Activated CD4-positive, alpha-beta memory T cell treated with anti-CD3 and anti-CD28 coated beads for 36 hours (primary cell): ENCODE measurements around the gene TNS2. TPM values are rescaled to one million over a fixed set of nuclear protein-coding genes. Genes with fewer than 3 reads are reported as not detected.

ENCODE experiments used
- CTCF ChIA-PET: fragments of 350-600 bp; sonication (Branson Sonifier 250); formaldehyde crosslinking; loops from one replicate; lab custom pipeline; 2021; ENCODE audit warnings: antibody characterized with exemption, inconsistent platforms; lab: Charles Lee
- POLR2A ChIA-PET: fragments of 350-600 bp; sonication (Branson Sonifier 250); formaldehyde crosslinking; loops from one replicate; lab custom pipeline; 2021; ENCODE audit warnings: antibody characterized with exemption; lab: Charles Lee
- DNase-seq: peaks from one replicate; pipeline ENCODE4 v3.0.0-alpha.2; 2020
- H3K27ac Mint-ChIP-seq: one replicate; pipeline ENCODE4 v1.8.0; 2021; ENCODE audit warnings: mixed read lengths
- H3K27me3 Mint-ChIP-seq: one replicate; pipeline ENCODE4 v1.8.0; 2021; ENCODE audit warnings: mixed read lengths
- H3K36me3 Mint-ChIP-seq: one replicate; pipeline ENCODE4 v1.8.0; 2021; ENCODE audit warnings: mixed read lengths
- H3K4me1 Mint-ChIP-seq: one replicate; pipeline ENCODE4 v1.8.0; 2021; ENCODE audit warnings: low read depth, mixed read lengths
- H3K4me3 Mint-ChIP-seq: one replicate; pipeline ENCODE4 v1.8.0; 2021; ENCODE audit warnings: mild to moderate bottlenecking, mixed read lengths
- H3K9me3 Mint-ChIP-seq: one replicate; pipeline ENCODE4 v1.8.0; 2021; ENCODE audit warnings: mixed read lengths
- intact Hi-C: fragments of 100-400 bp; cut with micrococcal nuclease; formaldehyde crosslinking; loops from one replicate; pipeline ENCODE4 v1.15.1; 2023
- total RNA-seq, 2 experiments: library from RNA; stranded (reverse); gene quantifications; one replicate each; pipeline ENCODE4 v1.2.3, GENCODE V29; 2021

TNS2 gene
- total RNA-seq, 2 experiments from 2014 or later: 1.8 to 2.4 TPM

GRCh38 chr12:53052419-53053217 lies 2.8 kb downstream of the TNS2 start:
- H3K36me3 Mint-ChIP-seq: no peaks in the 10 kb centered on the region
- no peak for DNase-seq
- intact Hi-C loops: no loop called here
- ChIA-PET CTCF (interaction anchor here (0.7 to 4.3 kb wide), 5 partner anchors 10 to 168 kb away, joined by 3 to 39 read pairs (median 9); no protein-coding TSS in a partner anchor), POLR2A (interaction anchor here (0.9 to 2.0 kb wide), 3 partner anchors 8 to 26 kb away, joined by 3 to 5 read pairs (median 5); partner anchors contain the start of gene SPRYD3)
- H3K27me3 Mint-ChIP-seq: no peaks in the 10 kb centered on the region
- H3K4me1 Mint-ChIP-seq: peaks cover 22% of the 10 kb centered on the region
- no peak overlapping the region for H3K27ac Mint-ChIP-seq
- no peak overlapping the region for H3K4me3 Mint-ChIP-seq
- no peaks in the 10 kb centered on the region for H3K9me3 Mint-ChIP-seq

- no peaks in the 10 kb centered on the region for H3K9me3 Mint-ChIP-seq
- DNase-seq: peak; percentile 68
- peak overlapping the region; percentile 85 for H3K27ac Mint-ChIP-seq
- POLR2A ChIA-PET: interaction anchor here (1.3 to 2.0 kb wide), 4 partner anchors 10 to 50 kb away, joined by 4 to 5 read pairs (median 4); partner anchors contain the start of genes SOAT2 and SPRYD3
- intact Hi-C loops: no loop called here
- peak overlapping the region; percentile 95 for H3K4me3 Mint-ChIP-seq
- no peaks in the 10 kb centered on the region for H3K36me3 Mint-ChIP-seq
- CTCF ChIA-PET: interaction anchor here (0.5 to 4.3 kb wide), 20 partner anchors 9 to 292 kb away, joined by 3 to 39 read pairs (median 4); partner anchors contain the start of genes SOAT2 and SPRYD3
- H3K4me1 Mint-ChIP-seq: peaks cover 16% of the 10 kb centered on the region
- no peaks in the 10 kb centered on the region for H3K27me3 Mint-ChIP-seq
These were observed 3.6 kb downstream of the TNS2 start for GRCh38 chr12:53053218-53054111.

- H3K36me3 Mint-ChIP-seq: no peaks in the 10 kb centered on the region
- DNase-seq: peak; percentile 95
- ChIA-PET POLR2A (interaction anchor here (1.3 to 2.0 kb wide), 5 partner anchors 9 to 49 kb away, joined by 3 to 5 read pairs (median 4); partner anchors contain the start of genes SOAT2 and SPRYD3), CTCF (interaction anchor here (0.5 to 4.3 kb wide), 21 partner anchors 7 to 470 kb away, joined by 3 to 39 read pairs (median 4); partner anchors contain the start of genes SOAT2 and SPRYD3)
- H3K27ac Mint-ChIP-seq: peak overlapping the region; percentile 85
- H3K9me3 Mint-ChIP-seq: no peaks in the 10 kb centered on the region
- intact Hi-C loops: no loop called here
- H3K27me3 Mint-ChIP-seq: no peaks in the 10 kb centered on the region
- H3K4me1 Mint-ChIP-seq: peaks cover 8% of the 10 kb centered on the region
- H3K4me3 Mint-ChIP-seq: peak overlapping the region; percentile 95
These were observed 4.4 kb downstream of the TNS2 start for GRCh38 chr12:53054112-53054878.

GRCh38 chr12:53055471-53056266 lies 5.8 kb downstream of the TNS2 start:
- DNase-seq: no peak
- ChIA-PET CTCF (interaction anchor here (1.3 to 4.3 kb wide), 4 partner anchors 9 to 44 kb away, joined by 3 to 39 read pairs (median 16); no protein-coding TSS in a partner anchor), POLR2A (interaction anchor here (1.5 kb wide), 1 partner anchor 8 kb away, joined by 3 read pairs; no protein-coding TSS in a partner anchor)
- H3K9me3 Mint-ChIP-seq: no peaks in the 10 kb centered on the region
- intact Hi-C loops: no loop called here
- no peak overlapping the region for H3K4me3 Mint-ChIP-seq
- no peak overlapping the region for H3K27ac Mint-ChIP-seq
- H3K36me3 Mint-ChIP-seq: no peaks in the 10 kb centered on the region
- H3K27me3 Mint-ChIP-seq: no peaks in the 10 kb centered on the region
- peaks cover 5% of the 10 kb centered on the region for H3K4me1 Mint-ChIP-seq

- Mint-ChIP-seq H3K27me3 (no peaks in the 10 kb centered on the region), H3K9me3 (no peaks in the 10 kb centered on the region), H3K36me3 (no peaks in the 10 kb centered on the region), H3K4me3 (no peak overlapping the region), H3K27ac (no peak overlapping the region), H3K4me1 (peaks cover 5% of the 10 kb centered on the region)
- no peak for DNase-seq
- intact Hi-C loops: no loop called here
- ChIA-PET POLR2A (no interaction called here), CTCF (interaction anchor here (1.3 to 4.3 kb wide), 3 partner anchors 9 to 18 kb away, joined by 3 to 39 read pairs (median 9); no protein-coding TSS in a partner anchor)
These were observed 6.4 kb downstream of the TNS2 start for GRCh38 chr12:53056296-53056695.

GRCh38 chr12:53056901-53057300 lies 7.0 kb downstream of the TNS2 start:
- Mint-ChIP-seq H3K9me3 (no peaks in the 10 kb centered on the region), H3K36me3 (no peaks in the 10 kb centered on the region), H3K27ac (no peak overlapping the region), H3K4me1 (peaks cover 5% of the 10 kb centered on the region), H3K4me3 (no peak overlapping the region), H3K27me3 (no peaks in the 10 kb centered on the region)
- intact Hi-C loops: no loop called here
- no peak for DNase-seq
- POLR2A ChIA-PET: interaction anchor here (1.2 kb wide), 1 partner anchor 46 kb away, joined by 3 read pairs; the partner anchor contains the start of gene SOAT2
- CTCF ChIA-PET: interaction anchor here (1.7 to 2.2 kb wide), 2 partner anchors 9 to 10 kb away, joined by 9 to 13 read pairs; no protein-coding TSS in a partner anchor

- Mint-ChIP-seq H3K4me3 (no peak overlapping the region), H3K27ac (no peak overlapping the region), H3K36me3 (no peaks in the 10 kb centered on the region), H3K4me1 (peaks cover 5% of the 10 kb centered on the region), H3K9me3 (no peaks in the 10 kb centered on the region), H3K27me3 (no peaks in the 10 kb centered on the region)
- POLR2A ChIA-PET: interaction anchor here (1.2 kb wide), 1 partner anchor 45 kb away, joined by 3 read pairs; the partner anchor contains the start of gene SOAT2
- CTCF ChIA-PET: interaction anchor here (0.8 to 1.7 kb wide), 4 partner anchors 8 to 41 kb away, joined by 3 to 13 read pairs (median 5); partner anchors contain the start of gene IGFBP6
- intact Hi-C loops: no loop called here
- DNase-seq: no peak
These were observed 8.1 kb downstream of the TNS2 start for GRCh38 chr12:53057816-53058500.

GRCh38 chr12:53058674-53059433 lies 9.0 kb downstream of the TNS2 start:
- POLR2A ChIA-PET: no interaction called here
- no peak overlapping the region for H3K27ac Mint-ChIP-seq
- no peaks in the 10 kb centered on the region for H3K27me3 Mint-ChIP-seq
- H3K9me3 Mint-ChIP-seq: no peaks in the 10 kb centered on the region
- no peak for DNase-seq
- CTCF ChIA-PET: interaction anchor here (1.1 to 1.6 kb wide), 2 partner anchors 12 to 18 kb away, joined by 3 to 7 read pairs; no protein-coding TSS in a partner anchor
- H3K4me3 Mint-ChIP-seq: no peak overlapping the region
- no peaks in the 10 kb centered on the region for H3K4me1 Mint-ChIP-seq
- no peaks in the 10 kb centered on the region for H3K36me3 Mint-ChIP-seq
- intact Hi-C loops: no loop called here

GRCh38 chr12:53059434-53060063 lies 9.7 kb downstream of the TNS2 start:
- H3K27me3 Mint-ChIP-seq: no peaks in the 10 kb centered on the region
- POLR2A ChIA-PET: interaction anchor here (1.1 kb wide), 1 partner anchor 8 kb away, joined by 3 read pairs; no protein-coding TSS in a partner anchor
- no peak overlapping the region for H3K4me3 Mint-ChIP-seq
- intact Hi-C loops: no loop called here
- H3K9me3 Mint-ChIP-seq: no peaks in the 10 kb centered on the region
- no peak for DNase-seq
- no peaks in the 10 kb centered on the region for H3K36me3 Mint-ChIP-seq
- no peak overlapping the region for H3K27ac Mint-ChIP-seq
- CTCF ChIA-PET: interaction anchor here (0.8 to 1.1 kb wide), 2 partner anchors 12 to 18 kb away, joined by 3 read pairs; no protein-coding TSS in a partner anchor
- no peaks in the 10 kb centered on the region for H3K4me1 Mint-ChIP-seq
